ENCODE data around the gene ZSCAN23. TPM values are rescaled to one million over a fixed set of nuclear protein-coding genes. Genes with fewer than 3 reads are reported as not detected.

The ZSCAN23 gene
- total and polyA plus RNA-seq, 9 of the 15 experiments (the other 6 are each of a cell fraction or from before 2014, with no cell fraction given) = 0.05 to 0.29 (median 0.21) TPM; not detected in 1

DNA sequence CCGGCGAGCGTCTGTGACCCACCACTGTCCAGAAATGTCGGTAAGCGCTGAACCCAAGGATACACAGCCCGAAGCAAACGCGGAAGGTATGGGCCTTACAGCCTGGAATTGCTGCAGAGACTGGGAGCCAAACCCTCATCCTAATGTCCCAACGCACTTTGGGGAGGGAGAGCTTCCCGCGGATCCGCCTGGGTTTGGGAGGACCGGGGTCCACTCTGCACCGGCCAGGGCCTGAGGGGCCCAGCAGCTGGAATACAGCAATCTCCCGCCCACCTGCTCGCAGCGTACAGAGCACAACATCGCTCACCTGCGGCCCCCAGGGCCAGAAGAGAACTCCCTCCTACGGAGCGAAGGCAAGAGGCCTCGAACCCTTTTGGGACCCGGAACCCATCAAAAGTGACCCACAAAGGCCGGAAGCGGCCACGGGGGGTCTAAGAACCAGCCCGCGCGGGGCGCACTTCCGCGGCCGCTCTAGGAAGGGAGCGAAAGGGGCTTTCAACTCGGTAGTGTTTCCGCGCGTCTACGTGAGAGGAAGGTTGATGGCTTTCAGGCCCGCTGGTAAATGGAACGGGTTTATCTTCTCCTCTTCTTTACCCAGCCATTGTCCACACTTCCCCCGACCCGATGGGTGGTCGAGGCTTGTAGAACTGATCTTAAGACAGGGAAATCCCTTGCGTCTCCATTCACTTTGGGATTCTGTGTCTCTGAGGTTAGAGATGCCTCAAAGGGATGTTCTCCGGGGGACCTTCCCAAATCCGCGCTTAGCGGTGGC, 43.8 kb downstream of the ZSCAN23 start, which contains the start of gene ZSCAN12 (continued):
- TF ChIP-seq, protein P1, sequence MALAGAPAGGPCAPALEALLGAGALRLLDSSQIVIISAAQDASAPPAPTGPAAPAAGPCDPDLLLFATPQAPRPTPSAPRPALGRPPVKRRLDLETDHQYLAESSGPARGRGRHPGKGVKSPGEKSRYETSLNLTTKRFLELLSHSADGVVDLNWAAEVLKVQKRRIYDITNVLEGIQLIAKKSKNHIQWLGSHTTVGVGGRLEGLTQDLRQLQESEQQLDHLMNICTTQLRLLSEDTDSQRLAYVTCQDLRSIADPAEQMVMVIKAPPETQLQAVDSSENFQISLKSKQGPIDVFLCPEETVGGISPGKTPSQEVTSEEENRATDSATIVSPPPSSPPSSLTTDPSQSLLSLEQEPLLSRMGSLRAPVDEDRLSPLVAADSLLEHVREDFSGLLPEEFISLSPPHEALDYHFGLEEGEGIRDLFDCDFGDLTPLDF (CRISPR knock-in tag; IDR thresholded peaks at IDR 0.05) = peak; percentile 82
- peak; percentile 96 for TF ChIP-seq TGIF2 (CRISPR knock-in tag; IDR thresholded peaks at IDR 0.05)
- peak; percentile 79; the same call in 1 of the 2 replicates for TF ChIP-seq ZBED1 (IDR thresholded peaks at IDR 0.05)
- no peak for TF ChIP-seq RBM15 (IDR thresholded peaks at IDR 0.05; ENCODE audit: insufficient read depth, low read length)
- TF ChIP-seq ZMIZ1 (IDR thresholded peaks at IDR 0.05; ENCODE audit: low read depth in 2 of 2, low read length in 2 of 2) = peak in 1 of 2 experiments; percentile 73; a peak in 2 of 4 replicates
- TF ChIP-seq SMAD2 (IDR thresholded peaks at IDR 0.05; ENCODE audit: low read depth, low read length) = no peak
- TF ChIP-seq NR1H2 (CRISPR knock-in tag; IDR thresholded peaks at IDR 0.05) = no peak
- TF ChIP-seq ZC3H11A (IDR thresholded peaks at IDR 0.05; ENCODE audit: low read depth, low read length) = peak; percentile 83; the same call in 1 of the 2 replicates
- TF ChIP-seq, protein P2, sequence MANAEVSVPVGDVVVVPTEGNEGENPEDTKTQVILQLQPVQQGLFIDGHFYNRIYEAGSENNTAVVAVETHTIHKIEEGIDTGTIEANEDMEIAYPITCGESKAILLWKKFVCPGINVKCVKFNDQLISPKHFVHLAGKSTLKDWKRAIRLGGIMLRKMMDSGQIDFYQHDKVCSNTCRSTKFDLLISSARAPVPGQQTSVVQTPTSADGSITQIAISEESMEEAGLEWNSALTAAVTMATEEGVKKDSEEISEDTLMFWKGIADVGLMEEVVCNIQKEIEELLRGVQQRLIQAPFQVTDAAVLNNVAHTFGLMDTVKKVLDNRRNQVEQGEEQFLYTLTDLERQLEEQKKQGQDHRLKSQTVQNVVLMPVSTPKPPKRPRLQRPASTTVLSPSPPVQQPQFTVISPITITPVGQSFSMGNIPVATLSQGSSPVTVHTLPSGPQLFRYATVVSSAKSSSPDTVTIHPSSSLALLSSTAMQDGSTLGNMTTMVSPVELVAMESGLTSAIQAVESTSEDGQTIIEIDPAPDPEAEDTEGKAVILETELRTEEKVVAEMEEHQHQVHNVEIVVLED (CRISPR knock-in tag; IDR thresholded peaks at IDR 0.05) = peak; percentile 86
